VCaP (cell line): ENCODE measurements around the gene TMEM150A.

Experiments used
- H3K27ac ChIP-seq: fragments of 450-650 bp; 2 replicates; pipeline ENCODE4 v1.5.1; 2017
- CTCF ChIP-seq: fragments of 450-650 bp; conservative IDR thresholded peaks from 2 replicates; pipeline ENCODE4 v1.5.1; 2017; ENCODE audit warnings: mild to moderate bottlenecking, moderate library complexity

The TMEM150A gene

GRCh38 chr2:85647823-85648526, 45.5 kb upstream of the TMEM150A start:
- no peak overlapping the region for H3K27ac ChIP-seq
- TF ChIP-seq CTCF = no peak

GRCh38 chr2:85646166-85646565, 43.7 kb upstream of the TMEM150A start:
- H3K27ac ChIP-seq = no peak overlapping the region
- no peak for TF ChIP-seq CTCF

- no peak overlapping the region for H3K27ac ChIP-seq
- TF ChIP-seq CTCF = no peak
These were observed 42.4 kb upstream of the TMEM150A start for GRCh38 chr2:85644909-85645308.

- H3K27ac ChIP-seq = no peak overlapping the region
These were observed 40.2 kb upstream of the TMEM150A start for GRCh38 chr2:85642725-85643124.

GRCh38 chr2:85635636-85636035, 33.1 kb upstream of the TMEM150A start:
- no peak overlapping the region for H3K27ac ChIP-seq
- no peak for TF ChIP-seq CTCF

More at GRCh38 chr2:85642725-85643124, 40.2 kb upstream of the TMEM150A start:
- TF ChIP-seq CTCF = no peak

GRCh38 chr2:85635011-85635410, 32.5 kb upstream of the TMEM150A start:
- H3K27ac ChIP-seq = no peak overlapping the region
- TF ChIP-seq CTCF = no peak

GRCh38 chr2:85631316-85631715, 28.8 kb upstream of the TMEM150A start:
- no peak overlapping the region for H3K27ac ChIP-seq
- TF ChIP-seq CTCF = no peak
